Ovary (tissue), 9 donors: ENCODE data around the gene TMTC2. TPM values are rescaled to one million over a fixed set of nuclear protein-coding genes. Genes with fewer than 3 reads are reported as not detected.

Experiments
- DNase-seq, 5 donors: peaks; one replicate each; pipeline ENCODE4 v3.0.0-alpha.2; 2019 to 2020
- H3K27ac ChIP-seq, 2 donors: fragments of 200-600 bp; one replicate each; pipeline versions ENCODE4 v1.5.1 to v1.8.0; 2019 to 2022
- H3K27me3 ChIP-seq: fragments of 200-600 bp; one replicate; pipeline ENCODE4 v1.8.0; 2022
- H3K36me3 ChIP-seq: fragments of 200-600 bp; sonication (generic); one replicate; pipeline ENCODE4 v1.5.1; 2019
- H3K4me1 ChIP-seq: one replicate; pipeline ENCODE4 v1.8.1; 2013; ENCODE audit warnings: mild to moderate bottlenecking, moderate library complexity; ENCODE audit not compliant: insufficient read depth
- H3K4me3 ChIP-seq: fragments of 200-600 bp; sonication (generic); one replicate; pipeline ENCODE4 v1.5.1; 2017
- H3K9me3 ChIP-seq, 2 donors: fragments of 200-600 bp in 1 of 2; sonication (generic) in 1 of 2; one replicate each; pipeline versions ENCODE4 v1.5.1 to v1.8.1; 2013 to 2019; ENCODE audit warnings: mild to moderate bottlenecking in 1 of 2, moderate library complexity in 1 of 2
- CTCF ChIP-seq, 3 donors: fragments of 450-650 bp in 2 of 3; fragments of 200-600 bp in 1 of 3; IDR thresholded peaks; one replicate each; pipeline versions ENCODE4 v1.5.1 to v1.8.0; 2016 to 2022; ENCODE audit warnings: antibody characterized with exemption in 3 of 3, mild to moderate bottlenecking in 1 of 3
- EP300 ChIP-seq: sonication (generic); formaldehyde crosslinking; IDR thresholded peaks from one replicate; pipeline ENCODE4 v1.6.1; 2017; ENCODE audit warnings: antibody characterized with exemption
- POLR2A ChIP-seq: fragments of 450-650 bp; IDR thresholded peaks from one replicate; pipeline ENCODE4 v1.6.1; 2017; ENCODE audit warnings: antibody characterized with exemption, mild to moderate bottlenecking, moderate library complexity
- WGBS, 3 donors: extraction: QIAGEN DNeasy Blood & Tissue Kit in 1 of 3; methylation state at CpG; one replicate each; pipeline versions ENCODE4 v1.1.5 to v1.1.7; 2013 to 2017; 5-methylcytosine and 5-hydroxymethylcytosine counted together
- intact Hi-C, 4 donors: fragments of 100-400 bp; cut with DNase I; formaldehyde crosslinking; loops; one replicate each; pipeline versions ENCODE4 v1.11.0 to v1.15.1; 2022 to 2023
- polyA plus RNA-seq, 2 donors: library from polyadenylated mRNA; stranded (reverse); fragments of 200-250 nt in 1 of 2; fragments of 350-450 nt in 1 of 2; fragmentation: Illumina TruSeq in 1 of 2; extraction: RNeasy Lipid Tissue Mini Kit (QIAGEN cat#74804) in 1 of 2; gene quantifications; one replicate each; pipeline ENCODE4 v1.2.3, GENCODE V29; 2013 to 2014
- total RNA-seq, 7 donors: library from RNA; depleted of rRNA in 2 of 7; stranded (reverse); fragments of >200 nt in 2 of 7; fragmentation: NEBNext Ultra II Directional in 3 of 7; extraction: Animal tissue kit (Norgen Biotek cat#: 25700) in 3 of 7; gene quantifications; one replicate each; pipeline versions ENCODE4 v1.1.0 to v1.2.4, GENCODE V29; 2016 to 2023
- donor health status: DM: no; HTN: no; CAD: no; lungs with moderate emphysema.
- donor health status: DM: no; HTN: no; CAD: no.
- donor health status: Bipolar disorder and iron deficiency.
- donor health status: DM: yes; HTN: yes; CAD: no.
- donor health status: DM: no; HTN: no; CAD: no.
- donor health status: DM: yes; HTN: yes; CAD: no.

The TMTC2 gene
- total and polyA plus RNA-seq, 9 donors = 2.0 to 22.6 (median 5.6) TPM

GRCh38 chr12:83128540-83128939, 441.8 kb downstream of the TMTC2 start:
- no peak overlapping the region for H3K4me3 ChIP-seq
- H3K9me3 ChIP-seq = no peaks in the 10 kb centered on the region
- TF ChIP-seq EP300 (no peak), POLR2A (no peak), CTCF (IDR thresholded peaks at IDR 0.05) (no peak)
- no peaks in the 10 kb centered on the region for H3K27me3 ChIP-seq
- no peaks in the 10 kb centered on the region for H3K36me3 ChIP-seq
- intact Hi-C loops = no loop called here
- no peak overlapping the region for H3K27ac ChIP-seq
- no peaks in the 10 kb centered on the region for H3K4me1 ChIP-seq
- DNase-seq = no peak

- Histone ChIP-seq H3K27me3 (no peaks in the 10 kb centered on the region), H3K9me3 (no peaks in the 10 kb centered on the region), H3K4me1 (no peaks in the 10 kb centered on the region), H3K36me3 (no peaks in the 10 kb centered on the region), H3K27ac (no peak overlapping the region), H3K4me3 (no peak overlapping the region)
- 13 to 21% (median 18%) methylated on average over 2 of the region's 2 CpGs for WGBS, 3 donors
- intact Hi-C loops = no loop called here
- no peak for DNase-seq
- TF ChIP-seq POLR2A (no peak), EP300 (no peak), CTCF (IDR thresholded peaks at IDR 0.05) (no peak)
Measured at GRCh38 chr12:83130178-83130577, 443.5 kb downstream of the TMTC2 start.

GRCh38 chr12:83132360-83132759, 445.7 kb downstream of the TMTC2 start:
- no peak for DNase-seq
- Histone ChIP-seq H3K9me3 (no peaks in the 10 kb centered on the region), H3K36me3 (no peaks in the 10 kb centered on the region), H3K27me3 (no peaks in the 10 kb centered on the region), H3K4me3 (no peak overlapping the region), H3K4me1 (no peaks in the 10 kb centered on the region), H3K27ac (no peak overlapping the region)
- WGBS, 3 donors = 79 to 90% (median 87%) methylated on average over 2 of the region's 2 CpGs
- intact Hi-C loops = no loop called here
- no peak for TF ChIP-seq CTCF (IDR thresholded peaks at IDR 0.05)
- no peak for TF ChIP-seq EP300
- no peak for TF ChIP-seq POLR2A

- WGBS, 3 donors = 19 to 51% (median 22%) methylated on average over 1 of the region's 1 CpG
- intact Hi-C loops = no loop called here
- DNase-seq = no peak
- Histone ChIP-seq H3K27ac (no peak overlapping the region), H3K36me3 (no peaks in the 10 kb centered on the region), H3K27me3 (no peaks in the 10 kb centered on the region), H3K4me3 (no peak overlapping the region), H3K4me1 (no peaks in the 10 kb centered on the region), H3K9me3 (no peaks in the 10 kb centered on the region)
- no peak for TF ChIP-seq POLR2A
- no peak for TF ChIP-seq CTCF (IDR thresholded peaks at IDR 0.05)
Measured at GRCh38 chr12:83136411-83136810, 449.7 kb downstream of the TMTC2 start.

GRCh38 chr12:83140135-83140534, 453.4 kb downstream of the TMTC2 start:
- Histone ChIP-seq H3K4me1 (no peaks in the 10 kb centered on the region), H3K4me3 (no peak overlapping the region), H3K36me3 (no peaks in the 10 kb centered on the region), H3K27me3 (no peaks in the 10 kb centered on the region), H3K27ac (no peak overlapping the region), H3K9me3 (no peaks in the 10 kb centered on the region)
- no peak for TF ChIP-seq CTCF (IDR thresholded peaks at IDR 0.05)
- no peak for TF ChIP-seq EP300
- TF ChIP-seq POLR2A = no peak
- intact Hi-C loops = no loop called here
- DNase-seq = no peak
- 96 to 98% (median 96%) methylated on average over 16 to 18 of the region's 18 CpGs for WGBS, 3 donors
